RKO (cell line): Measurements from ENCODE around the gene HNF4A.
A peak's percentile ranks its signal among the peaks of the same experiment; 100 is the strongest.

Source experiments
- DNase-seq: peaks from one replicate; pipeline ENCODE4 v3.0.0-alpha.2; 2016; ENCODE audit warnings: low spot score

Gene HNF4A

DNA sequence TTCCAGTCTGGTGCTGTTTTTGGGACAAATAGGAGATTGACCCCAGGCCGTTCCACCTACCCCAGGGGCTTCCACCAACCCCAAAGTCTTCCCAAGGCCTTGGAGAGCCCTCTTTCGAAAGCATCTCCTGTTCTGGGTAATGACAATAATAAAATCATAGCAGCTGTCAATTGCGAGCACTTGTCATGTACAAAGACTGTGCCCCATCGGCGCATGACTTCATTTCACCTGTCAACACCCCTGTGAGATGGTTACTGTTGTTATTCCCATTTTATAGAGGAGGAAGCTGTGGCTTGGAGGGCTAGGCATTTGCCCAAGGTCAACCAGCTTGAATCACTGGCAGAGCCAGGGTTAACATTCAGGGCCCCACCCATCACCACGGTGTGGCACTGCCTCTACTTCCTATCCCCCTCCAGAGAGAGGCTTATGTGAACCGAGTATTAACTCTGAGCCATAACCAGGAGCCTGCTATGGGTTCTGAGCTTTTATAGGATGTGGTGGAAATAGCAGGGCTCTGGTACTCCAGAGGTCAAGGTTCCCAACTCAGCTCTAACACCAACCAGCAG, 51.2 kb downstream of the HNF4A start:
- DNase-seq = no peak

DNA sequence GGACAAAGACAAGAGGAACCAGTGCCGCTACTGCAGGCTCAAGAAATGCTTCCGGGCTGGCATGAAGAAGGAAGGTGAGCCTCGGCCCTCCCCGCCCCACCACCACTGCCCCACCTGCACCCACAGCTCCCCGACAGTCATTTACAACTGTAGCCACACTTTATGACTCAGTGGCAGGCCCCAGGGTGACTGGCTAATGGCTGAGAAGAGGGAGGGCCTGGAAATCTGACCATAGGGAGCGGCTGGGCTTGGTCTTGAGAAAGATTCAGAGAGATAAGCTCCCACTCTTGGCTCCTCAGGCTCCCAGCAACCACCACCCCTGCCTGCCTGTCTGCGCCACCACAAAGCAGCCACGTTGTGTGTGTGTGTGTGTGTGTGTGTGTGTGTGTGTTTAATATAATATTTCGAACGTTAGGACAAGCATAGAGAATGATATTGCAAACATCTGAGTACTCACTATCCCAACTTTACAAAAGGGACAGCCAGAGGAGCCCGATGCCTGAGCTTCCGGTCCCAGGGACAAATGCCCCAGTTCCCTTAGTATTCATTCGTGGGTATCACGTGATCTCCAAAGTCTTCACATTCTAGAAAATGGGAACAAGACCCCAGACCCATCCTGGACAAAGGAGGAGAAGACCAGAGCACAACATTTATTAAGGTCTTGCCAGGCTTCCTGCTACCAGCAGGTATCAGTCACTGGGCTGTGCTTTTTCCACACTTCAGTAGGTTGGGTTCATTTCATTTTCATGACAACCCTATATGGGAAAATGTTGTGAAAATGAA, 52.1 kb downstream of the HNF4A start:
- peak; percentile 42 for DNase-seq

DNA sequence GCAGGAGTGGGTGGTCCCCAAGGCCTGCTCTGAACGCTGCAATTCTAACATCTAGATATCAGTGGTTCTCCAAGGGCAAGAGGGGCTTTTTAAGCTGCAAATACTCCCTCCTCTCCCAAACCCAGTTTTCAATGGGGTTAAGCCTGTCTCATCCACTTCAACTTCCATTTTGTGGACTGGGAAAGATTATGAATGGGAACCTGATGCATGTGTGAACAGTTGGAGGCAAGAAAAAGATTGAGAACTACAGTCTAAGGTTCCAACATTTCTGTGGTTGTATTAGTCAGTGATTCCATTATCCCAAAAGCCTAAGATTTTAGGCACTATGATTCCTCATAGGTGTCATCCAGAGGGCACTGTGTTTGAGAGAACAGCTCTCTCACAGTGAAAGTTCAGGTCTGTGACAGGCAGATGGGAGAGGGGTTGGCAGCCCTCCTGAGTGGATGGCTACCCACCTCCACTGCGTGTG, 53.7 kb downstream of the HNF4A start:
- no peak for DNase-seq

DNA sequence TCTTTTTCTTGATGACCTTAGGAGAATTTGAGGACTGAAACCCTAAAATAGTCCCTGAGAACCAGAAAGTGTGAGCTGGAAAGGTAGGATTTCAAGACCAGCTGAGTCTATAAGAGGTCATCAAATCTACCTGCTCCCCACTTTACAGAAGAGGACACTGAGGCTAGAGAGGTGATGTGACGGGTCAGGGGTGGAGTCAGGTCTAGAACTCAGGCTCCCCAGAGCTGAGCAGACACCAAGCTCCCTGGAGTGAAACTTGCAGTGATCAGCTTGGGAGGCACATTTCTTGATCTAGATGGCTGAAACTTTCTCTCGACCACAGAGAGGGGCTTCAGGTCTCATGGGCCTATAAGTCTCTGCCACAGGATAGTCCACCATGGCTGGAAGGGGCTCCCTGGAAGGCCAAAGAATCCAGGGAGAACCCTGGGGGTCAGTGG, 55.1 kb downstream of the HNF4A start:
- DNase-seq = no peak

DNA sequence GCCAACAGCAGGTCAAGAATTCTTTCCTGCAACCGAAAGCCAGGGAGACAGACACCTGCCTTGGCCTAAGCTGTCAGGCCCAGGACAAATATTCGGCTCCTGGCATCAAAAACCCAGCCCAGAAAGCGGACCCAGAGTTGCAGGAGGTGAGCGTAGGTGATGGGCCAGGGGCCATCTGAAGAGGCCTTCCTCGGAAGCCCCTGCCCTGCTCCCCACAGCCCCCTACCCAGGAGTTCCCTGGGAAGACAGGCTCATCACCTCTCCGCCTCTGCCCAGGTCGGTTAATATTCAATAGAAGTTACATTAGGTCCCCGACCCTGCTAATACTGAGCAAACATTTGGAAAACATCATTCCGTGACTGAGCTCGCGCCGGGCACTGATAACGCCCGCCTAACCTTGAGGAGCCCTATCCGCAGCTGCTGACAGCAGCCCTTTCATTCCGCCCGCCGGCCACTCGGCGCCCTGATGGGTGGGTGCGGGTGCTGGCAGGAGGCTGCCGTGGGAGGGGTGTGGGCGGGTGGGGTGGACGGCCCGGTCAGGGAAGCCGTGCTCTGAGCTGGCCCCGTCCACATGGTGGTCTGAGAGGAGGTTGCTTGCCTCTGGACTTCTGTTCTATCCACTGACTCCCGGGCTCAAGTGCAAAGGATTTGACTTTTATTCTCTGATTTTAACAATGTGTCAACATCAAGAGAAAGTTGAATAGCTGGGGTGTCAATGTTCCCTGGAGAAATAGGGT, 55.7 kb downstream of the HNF4A start:
- DNase-seq = no peak

DNA sequence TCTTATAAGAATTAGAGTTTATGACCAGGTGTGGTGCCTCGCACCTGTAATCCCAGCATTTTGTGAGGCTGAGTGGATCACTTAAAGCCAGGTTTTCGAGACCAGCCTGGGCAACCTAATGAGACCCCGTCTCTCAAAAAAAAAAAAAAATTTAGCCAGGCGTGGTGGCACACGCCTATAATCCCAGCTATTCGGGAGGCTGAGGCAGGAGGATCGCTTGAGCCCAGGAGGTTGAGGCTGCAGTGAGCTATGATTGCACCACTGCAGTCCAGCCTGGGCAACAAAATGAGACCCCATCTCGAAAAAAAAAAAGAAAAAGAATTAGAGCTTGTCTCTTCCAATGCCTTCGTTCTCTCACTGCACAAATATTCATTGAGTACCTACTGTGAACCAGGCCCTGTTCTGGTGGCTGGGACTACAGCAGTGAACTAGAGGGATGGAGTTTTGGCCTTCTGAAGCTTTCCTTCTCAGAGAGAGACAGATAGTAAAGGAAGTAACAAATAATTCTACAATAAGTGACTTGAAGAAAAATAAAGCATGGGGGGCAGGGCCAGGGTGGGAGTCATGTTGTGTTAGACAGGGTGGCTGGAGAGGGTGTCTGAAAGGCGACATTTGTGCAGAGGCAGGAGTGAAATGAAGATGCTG, 56.4 kb downstream of the HNF4A start:
- no peak for DNase-seq

DNA sequence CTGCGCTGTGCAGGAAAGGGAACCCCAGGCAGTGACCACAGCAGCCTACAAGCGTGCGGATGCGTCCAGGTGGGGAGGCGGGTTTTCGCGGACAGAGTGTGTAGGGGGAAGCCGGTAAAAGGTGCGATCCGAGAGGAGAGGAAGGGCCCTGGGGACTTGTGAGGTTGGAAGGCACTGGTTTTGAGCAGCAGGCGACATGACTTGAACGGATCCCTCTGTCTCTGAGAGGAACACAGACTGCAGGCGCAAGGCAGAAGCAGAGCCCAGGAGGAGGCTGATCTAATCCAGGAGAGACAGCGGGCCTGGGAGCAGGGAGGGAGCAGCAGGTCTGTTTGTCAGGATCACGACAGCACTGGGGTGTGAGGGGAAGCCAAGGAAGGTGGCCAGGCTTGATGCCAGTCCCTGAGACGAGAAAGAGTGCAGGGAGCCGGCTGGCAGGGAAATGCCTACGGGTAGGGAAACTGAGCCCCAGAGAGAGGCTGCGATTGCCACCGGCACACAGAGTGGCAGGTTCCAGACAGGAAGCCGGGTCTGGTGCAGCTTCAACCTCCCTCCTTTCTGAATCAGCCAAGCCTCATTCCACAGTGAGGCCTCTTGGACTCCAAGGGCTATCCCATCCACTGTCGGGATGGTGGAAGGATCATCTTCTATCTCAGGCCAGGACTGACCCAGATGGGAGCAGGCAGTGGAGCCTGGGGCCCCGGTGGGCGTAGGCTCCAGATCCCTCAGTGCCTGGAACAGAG, 57.1 kb downstream of the HNF4A start:
- DNase-seq = no peak

DNA sequence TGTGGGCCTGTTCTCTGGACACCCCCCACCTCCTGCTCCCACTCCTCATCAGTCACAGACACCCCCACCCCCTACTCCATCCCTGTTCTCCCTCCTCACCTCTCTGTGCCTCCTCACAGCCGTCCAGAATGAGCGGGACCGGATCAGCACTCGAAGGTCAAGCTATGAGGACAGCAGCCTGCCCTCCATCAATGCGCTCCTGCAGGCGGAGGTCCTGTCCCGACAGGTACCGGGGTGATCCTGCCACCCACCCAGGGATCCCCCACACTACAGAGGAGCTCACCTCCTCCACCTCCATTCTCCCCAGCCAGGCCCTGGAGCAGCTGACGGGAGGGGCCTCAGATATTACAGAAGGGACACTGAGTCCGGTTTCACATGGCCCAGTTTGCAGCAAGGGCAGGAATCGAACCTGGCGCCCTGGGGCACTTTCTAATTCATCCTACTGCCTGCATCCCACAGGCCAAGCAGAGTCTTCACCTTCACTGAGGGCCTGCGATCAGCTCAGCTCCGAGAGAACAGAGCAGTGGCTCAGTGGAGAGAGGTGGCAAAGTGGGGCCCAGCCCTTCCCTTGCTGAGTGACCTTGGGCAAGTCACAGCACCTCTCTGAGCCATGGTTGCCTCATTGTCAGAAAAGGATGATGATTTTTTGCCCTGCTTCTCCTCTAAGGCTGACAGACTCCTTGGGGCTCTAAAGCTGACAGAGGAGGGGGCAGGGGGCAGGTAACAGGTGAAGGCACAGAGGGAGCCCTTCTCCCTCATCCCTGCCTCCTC, 58.3 kb downstream of the HNF4A start:
- DNase-seq = no peak

DNA sequence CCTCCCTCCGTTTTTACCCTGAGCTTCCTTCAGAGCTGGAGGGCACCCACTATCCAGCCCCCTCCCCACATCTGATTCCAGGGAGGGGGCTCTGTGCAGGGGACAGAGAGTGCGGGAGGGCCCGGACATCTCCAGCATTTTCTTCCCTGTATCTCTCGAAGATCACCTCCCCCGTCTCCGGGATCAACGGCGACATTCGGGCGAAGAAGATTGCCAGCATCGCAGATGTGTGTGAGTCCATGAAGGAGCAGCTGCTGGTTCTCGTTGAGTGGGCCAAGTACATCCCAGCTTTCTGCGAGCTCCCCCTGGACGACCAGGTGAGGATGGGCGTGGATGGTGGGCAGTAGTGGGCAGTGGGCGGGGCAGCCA, 58.8 kb downstream of the HNF4A start:
- no peak for DNase-seq

DNA sequence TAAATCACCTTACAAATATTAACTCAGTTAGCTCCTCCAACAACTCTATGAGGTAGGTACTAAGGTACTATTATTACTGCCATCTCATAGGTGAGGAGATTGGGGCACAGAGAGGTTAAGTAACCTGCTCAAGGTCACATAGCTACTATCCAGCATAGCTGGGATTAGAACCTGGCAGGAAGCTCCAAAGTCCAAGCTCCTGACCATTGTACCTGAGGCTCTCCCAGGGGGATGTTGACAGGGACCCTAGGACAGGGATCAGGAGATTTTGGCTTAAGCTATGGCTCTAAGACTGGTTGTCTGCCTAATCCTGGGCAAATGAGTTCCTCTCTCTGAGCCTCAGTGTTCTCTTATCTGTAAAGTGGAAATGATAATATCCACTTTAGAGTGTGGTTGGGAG, 59.3 kb downstream of the HNF4A start:
- no peak for DNase-seq

DNA sequence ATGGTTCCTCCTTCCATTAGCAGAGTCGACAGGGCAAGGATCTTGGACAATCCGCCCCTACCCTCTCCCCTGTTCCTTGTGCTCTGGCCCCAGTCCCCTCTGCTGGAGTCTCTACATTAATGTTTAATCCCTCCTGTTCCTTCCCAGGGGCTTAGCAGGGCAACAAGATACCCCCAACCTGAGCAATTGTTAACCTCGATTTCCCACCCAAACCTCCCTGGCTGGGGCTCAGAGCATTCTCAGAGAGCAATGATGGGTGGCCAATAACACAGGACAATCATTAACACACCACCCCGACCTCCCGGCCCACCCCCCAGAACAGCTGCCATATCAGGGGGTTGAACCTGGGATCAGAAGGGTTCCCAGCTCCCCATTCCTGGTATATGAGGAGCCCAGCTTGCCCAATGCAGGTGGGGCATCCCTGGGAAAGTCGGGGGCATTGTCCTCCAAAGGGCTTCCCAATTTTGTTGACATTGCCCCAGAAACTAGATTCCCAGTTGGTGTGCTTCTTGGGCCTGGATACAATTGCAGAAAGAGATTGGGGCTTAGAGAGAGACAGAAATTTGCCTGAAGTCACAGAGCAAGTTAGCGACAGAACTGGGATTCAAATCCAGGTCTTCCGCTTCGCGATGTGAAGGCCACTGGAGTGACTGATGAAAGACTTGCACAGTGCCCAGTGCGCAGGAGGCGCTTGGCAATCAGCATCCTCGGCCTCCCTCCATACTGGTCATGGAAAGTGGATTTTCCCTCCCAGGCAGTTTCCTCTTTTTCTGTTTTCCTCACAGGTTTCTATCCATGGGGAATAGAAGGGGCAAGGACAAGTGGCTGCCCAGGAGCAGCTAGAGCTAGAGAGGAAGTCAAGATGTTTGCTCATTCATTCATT, 60.6 kb downstream of the HNF4A start:
- DNase-seq = no peak

DNA sequence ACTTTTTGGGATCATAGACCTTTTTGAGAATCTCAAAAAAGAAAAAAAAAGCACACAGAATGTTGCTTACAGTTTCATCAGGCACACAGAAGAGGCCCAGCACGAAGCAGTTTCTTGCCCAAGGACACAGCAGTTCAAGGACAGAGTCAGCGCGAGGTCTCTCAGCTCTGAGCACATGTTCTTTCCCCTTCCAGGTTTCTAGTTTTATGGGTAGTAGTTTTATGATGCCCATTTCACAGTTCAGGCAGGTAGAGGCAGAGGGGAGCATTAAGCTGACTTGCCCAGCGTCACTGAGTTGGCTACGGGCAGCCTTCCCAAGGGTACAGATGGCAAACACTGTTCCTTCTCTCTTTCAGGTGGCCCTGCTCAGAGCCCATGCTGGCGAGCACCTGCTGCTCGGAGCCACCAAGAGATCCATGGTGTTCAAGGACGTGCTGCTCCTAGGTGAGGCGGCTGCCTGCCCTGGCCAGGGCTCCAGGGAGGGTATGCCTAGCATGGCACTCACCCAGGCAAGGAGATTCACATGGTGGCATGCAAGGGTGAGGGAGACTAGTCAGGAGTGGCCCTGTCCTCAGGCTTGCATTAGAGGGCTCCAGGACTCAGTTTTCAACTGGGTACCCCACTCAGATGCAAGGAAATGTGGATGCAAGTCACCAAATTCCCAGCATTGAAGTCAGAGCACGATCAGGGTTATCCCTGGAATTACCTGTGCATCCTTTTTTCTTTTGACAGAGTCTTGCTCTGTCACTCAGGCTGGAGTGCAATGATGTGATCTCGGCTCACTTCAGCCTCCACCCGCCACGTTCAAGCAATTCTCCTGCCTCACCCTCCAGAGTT, 62.8 kb downstream of the HNF4A start:
- DNase-seq = no peak

DNA sequence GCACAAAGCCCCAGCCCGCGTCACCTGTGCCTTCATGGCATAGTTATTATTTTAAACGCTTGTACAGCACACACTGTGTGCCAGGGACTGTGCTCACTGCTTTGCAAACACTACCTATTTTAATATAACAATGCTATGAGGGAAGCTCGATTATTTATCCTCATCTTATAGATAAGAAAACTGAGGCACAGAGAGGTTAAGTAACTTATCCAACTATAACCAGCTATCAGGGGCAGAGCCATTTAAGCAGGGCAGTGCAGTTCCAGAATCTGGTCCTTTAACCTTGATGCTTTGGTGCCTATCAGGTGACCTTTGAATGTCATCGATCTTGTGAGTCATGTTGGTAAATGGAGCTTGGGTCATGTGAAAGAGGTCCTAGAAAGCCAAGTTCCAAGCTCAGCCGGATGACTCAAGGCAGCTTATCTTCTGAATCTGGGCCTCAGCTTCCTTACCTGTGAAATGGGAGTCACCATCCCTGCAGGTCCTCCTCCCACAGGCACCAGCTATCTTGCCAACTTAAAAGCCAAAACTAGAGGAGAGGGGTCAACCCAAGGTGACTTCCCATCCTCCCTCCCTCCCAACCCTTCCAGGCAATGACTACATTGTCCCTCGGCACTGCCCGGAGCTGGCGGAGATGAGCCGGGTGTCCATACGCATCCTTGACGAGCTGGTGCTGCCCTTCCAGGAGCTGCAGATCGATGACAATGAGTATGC, 63.8 kb downstream of the HNF4A start:
- DNase-seq = peak; percentile 30

DNA sequence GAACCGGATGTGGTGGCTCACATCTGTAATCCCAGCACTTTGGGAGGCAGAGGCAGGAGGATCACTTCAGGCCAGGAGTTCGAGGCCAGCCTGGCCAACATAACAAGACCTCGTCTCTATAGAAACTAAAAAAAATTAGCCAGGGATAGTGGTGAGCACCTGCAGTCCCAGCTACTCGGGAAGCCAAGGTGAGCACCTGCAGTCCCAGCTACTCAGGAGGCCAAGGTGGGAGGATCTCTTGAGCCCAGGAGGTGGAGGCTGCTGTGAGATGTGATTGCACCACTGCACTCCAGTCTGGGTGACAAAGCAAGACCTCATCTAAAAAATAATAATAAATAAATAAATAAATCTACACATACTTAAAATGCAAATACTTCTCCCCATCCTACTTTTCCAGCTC, 65.0 kb downstream of the HNF4A start:
- DNase-seq = no peak

DNA sequence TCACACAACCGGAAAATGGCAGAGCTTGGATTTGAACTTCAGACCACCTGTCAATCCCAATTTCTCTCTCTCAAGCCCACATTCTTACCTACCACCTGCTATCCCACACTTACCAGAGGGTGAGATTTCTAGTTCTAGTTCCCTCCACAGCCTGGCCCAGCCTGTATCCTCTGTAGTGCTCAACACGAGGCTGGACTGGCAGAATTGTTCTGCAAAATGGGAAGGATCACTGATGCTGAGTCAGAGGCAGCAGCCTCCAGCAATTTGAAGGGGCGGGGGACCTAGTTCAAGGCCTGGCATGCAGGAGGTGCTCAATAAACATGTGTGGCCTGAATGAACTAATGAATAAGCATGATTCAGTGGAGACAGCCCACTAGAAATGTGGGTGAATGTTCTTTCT, 66.6 kb downstream of the HNF4A start:
- peak; percentile 43 for DNase-seq

DNA sequence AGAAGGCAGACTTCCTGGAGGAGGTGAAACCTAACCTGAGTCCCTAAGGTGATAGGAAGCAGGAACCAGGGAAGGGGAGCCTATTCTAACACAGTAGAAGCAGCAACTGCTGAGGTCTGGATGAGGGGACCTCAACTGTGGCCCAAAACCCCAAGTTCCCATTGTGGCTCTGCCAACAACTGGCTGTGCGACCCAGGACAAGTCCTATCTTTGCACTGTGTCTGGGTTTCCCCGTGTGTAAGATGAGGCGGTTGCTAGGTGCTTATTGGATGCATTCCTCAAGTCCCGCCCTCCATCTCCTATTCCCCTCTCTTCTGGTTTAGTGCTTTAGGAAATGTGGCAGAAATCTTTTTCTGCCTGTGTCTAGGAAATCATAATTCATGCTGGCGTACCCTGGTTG, 68.0 kb downstream of the HNF4A start:
- DNase-seq = no peak

DNA sequence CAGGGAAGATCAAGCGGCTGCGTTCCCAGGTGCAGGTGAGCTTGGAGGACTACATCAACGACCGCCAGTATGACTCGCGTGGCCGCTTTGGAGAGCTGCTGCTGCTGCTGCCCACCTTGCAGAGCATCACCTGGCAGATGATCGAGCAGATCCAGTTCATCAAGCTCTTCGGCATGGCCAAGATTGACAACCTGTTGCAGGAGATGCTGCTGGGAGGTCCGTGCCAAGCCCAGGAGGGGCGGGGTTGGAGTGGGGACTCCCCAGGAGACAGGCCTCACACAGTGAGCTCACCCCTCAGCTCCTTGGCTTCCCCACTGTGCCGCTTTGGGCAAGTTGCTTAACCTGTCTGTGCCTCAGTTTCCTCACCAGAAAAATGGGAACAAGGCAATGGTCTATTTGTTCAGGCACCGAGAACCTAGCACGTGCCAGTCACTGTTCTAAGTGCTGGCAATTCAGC, 68.6 kb downstream of the HNF4A start:
- no peak for DNase-seq

DNA sequence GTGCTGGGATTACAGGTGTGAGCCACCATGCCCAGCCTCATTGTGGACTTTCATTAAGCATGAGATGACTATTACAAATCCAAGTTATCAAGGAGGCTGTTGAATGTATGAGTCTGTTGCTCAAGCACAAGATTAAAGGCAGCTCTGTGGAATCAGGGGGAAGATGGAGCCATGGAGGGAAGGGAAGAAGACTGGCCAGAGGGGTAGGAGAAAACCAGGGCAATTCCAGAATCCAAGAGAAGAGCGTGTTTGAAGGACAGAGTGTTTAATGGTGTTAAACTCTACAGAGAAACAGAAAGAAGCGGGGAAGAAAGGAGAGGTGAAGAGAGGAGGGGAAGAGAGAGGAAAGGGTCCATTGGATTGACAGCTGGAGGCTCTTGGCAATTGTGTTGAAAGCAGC, 70.4 kb downstream of the HNF4A start:
- DNase-seq = no peak
